Left colon (tissue), 2 donors: Measurements from ENCODE around the gene AFF1. TPM values are rescaled to one million over a fixed set of nuclear protein-coding genes. Genes with fewer than 3 reads are reported as not detected.
"Not testable (repeated sequence)": the region's sequence is repeated elsewhere in the genome, so short reads cannot be mapped to it uniquely, and the experiment has no call there.

ENCODE experiments used
- ATAC-seq: fragments of 200-7000 bp; cut with Tn5 transposase; one replicate; pipeline ENCODE4 v1.9.1; 2020; ENCODE audit warnings: mild to moderate bottlenecking, moderate library complexity
- DNase-seq, 2 donors: peaks; one replicate each; pipeline ENCODE4 v3.0.0-alpha.2; 2020
- intact Hi-C, 2 donors: fragments of 100-400 bp; cut with DNase I in 1 of 2; cut with micrococcal nuclease in 1 of 2; formaldehyde crosslinking; loops; one replicate each; pipeline versions ENCODE4 v1.11.2 to v1.14.0; 2022; cut with DNase I, micrococcal nuclease
- total RNA-seq, 2 donors: library from RNA; stranded (reverse); fragmentation: NEBNext Ultra II Directional; extraction: Animal tissue kit (Norgen Biotek cat#: 25700); gene quantifications; one replicate each; pipeline ENCODE4 v1.2.1, GENCODE V29; 2021
- donor health status: DM: no; HTN: no; CAD: no.
- donor health status: DM: yes; HTN: yes; CAD: no.

The AFF1 gene
- total RNA-seq, 2 donors from 2014 or later: 86.2 to 95.2 TPM

DNA sequence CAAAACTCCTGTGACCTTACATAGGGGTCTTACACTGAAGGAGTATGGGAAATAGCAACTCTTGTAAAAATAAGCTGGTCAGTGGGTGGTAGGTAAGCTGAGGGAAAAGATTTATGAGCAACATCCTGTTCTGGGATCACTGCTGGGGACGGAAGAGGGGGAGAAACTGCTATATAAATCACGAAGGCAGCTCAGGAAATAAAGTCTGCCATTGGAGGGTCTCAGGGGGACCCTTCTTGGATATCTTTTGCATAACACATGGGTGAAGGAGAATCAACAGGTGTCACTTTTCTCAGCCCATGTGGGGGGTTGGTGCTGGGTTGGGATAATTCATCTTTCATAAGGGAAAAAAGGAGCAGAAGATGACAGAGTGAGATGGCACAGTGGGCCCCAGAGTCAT lies 33.7 kb downstream of the AFF1 start:
- ATAC-seq (no peak), DNase-seq (no peak)
- intact Hi-C loops: no loop called here

DNA sequence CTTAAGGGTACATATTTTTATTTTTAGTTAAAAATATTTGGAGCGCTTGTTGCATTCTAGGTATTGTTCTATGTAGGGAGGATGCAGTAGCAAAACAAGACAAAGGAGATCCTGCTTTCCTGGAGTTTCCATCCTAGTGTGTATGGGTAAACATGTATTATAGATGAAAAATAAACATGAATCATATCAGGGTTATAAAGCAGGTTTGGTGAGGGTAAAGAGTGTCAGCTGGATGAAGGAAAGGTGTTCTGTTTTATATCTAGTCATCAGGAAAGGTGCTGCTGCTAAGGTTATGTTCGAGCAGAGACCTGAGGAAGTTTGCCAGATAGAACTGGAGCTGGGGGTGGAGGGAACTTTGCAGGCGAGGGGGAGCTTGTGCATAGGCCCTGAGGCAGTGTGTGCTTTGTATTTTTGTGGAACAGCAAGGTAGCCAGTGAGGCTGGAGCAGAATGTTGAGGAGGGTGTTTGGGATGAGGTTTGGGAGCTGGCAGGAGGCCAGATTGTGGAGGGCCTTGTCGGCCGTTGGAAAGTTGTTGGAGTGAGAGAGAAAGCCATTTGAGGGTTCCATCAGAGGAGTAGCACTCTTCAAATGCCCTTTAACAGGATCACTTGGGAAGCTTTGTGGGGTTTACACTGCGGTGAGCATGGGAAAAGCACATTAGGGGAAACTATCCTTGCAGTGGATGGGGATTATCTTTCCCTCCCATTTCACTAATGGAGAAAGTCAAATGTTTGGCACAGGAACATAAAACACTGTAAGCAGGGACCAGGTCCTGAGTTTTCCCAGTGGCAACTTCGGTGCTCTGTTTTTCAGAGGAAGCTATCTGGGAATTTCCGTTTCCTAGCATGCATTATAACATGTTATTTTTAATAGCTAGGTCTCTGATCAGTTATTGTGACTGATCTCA lies 35.9 kb downstream of the AFF1 start:
- DNase-seq (no peak), ATAC-seq (peak; percentile 51)
- intact Hi-C loops: no loop called here

DNA sequence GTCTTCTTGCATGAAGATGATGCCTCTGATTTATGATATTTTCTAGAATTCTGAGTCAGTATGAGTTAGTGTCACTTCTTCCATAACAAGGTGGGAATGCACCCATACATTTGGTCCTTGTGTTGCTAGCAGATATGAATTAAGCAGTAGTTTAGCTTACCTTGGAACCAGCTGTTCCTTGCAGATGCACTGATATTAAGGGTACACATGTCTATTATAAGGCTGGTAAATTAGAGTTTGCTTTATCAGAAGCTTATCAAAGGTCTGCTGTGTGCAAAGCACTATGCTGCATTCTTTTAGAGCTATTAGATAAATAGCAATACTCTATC lies 36.5 kb downstream of the AFF1 start:
- no peak for ATAC-seq
- intact Hi-C loops: no loop called here
- no peak for DNase-seq

DNA sequence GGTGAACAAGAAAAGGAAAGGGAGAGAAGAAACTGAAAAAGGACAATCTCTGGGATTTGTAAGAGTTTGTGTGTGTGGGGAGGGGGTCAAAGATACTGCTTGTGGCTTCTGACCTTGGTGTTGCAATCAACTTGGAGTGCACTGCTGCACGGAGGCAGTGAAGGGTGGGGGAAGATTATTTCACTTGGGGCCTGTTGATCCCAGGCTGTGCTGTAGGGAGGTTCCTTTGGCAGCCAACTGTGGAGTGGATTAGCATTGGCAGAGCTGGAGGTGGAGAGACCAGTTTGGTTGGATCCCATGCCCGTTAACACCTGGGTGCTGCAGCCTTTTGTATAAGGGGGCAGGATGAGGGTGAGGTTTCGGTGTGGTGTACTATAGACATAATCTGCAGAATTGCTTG lies 38.2 kb downstream of the AFF1 start:
- DNase-seq: peak; percentile 56 to 77

DNA sequence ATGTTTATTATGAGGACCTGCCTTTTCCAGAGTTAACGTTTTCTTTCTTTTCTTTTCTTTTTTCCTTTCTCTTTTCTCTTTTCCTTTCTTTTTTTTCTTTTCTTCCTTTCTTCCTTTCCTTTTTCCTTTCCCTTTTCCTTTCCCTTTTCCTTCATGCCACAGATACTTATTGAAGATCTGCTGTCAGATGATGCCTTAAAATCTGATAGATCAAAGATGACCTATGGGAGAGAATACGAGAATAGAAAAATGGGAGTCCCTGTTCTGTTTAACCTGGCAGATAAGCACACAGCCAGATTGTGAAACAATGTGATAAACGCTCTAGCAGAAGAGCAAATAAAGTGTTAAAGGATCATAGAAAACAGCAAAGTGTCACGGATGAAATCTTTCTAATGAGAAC lies 38.9 kb downstream of the AFF1 start:
- intact Hi-C loops: no loop called here
- no peak for ATAC-seq

More for the DNA sequence above, 38.2 kb downstream of the AFF1 start:
- intact Hi-C loops: no loop called here
- peak; percentile 72 for ATAC-seq

DNA sequence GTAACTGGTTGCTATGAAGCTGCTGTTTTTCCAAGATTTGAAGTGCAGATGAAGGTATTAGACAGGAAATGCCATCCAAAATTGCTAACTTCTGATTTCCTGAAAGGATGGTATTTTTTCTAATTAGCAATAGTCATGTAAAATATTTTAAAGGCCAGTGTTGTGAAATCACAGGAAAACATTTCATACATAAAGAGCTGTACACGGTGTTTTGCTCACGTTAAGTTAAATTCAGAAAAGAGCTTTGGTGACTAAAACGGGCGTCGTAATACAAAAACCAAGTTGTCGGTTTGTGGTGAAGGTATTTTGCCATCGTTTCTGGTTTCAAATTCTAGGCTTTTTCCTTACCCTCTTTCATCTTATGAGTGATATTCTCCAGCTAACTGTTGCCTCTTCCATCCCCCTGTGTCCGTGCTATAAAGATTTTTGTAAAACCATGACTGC lies 39.8 kb downstream of the AFF1 start:
- DNase-seq: no peak
- no peak for ATAC-seq
- intact Hi-C loops: no loop called here

More for the DNA sequence above, 38.9 kb downstream of the AFF1 start:
- DNase-seq: no peak

DNA sequence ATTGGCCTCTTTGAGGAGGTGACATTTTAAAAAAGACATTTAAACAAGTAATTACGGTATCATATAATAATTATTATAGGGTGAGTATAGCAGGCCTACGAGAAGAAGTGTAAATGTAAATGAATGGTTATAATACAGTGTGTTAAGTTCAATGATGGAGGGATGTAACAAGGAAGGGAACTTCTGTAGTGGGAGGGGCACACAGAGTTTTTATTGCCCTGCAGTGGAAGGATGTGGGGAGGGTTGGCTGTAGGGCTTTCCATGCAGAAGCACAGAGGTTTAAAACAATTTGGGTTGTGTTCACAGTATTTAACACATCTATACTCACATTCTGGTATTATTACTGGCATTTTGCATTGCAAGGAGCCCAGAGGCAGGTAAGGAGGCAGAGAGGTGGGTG lies 41.1 kb downstream of the AFF1 start:
- DNase-seq (no peak), ATAC-seq (peak; percentile 58)
- intact Hi-C loops: no loop called here

DNA sequence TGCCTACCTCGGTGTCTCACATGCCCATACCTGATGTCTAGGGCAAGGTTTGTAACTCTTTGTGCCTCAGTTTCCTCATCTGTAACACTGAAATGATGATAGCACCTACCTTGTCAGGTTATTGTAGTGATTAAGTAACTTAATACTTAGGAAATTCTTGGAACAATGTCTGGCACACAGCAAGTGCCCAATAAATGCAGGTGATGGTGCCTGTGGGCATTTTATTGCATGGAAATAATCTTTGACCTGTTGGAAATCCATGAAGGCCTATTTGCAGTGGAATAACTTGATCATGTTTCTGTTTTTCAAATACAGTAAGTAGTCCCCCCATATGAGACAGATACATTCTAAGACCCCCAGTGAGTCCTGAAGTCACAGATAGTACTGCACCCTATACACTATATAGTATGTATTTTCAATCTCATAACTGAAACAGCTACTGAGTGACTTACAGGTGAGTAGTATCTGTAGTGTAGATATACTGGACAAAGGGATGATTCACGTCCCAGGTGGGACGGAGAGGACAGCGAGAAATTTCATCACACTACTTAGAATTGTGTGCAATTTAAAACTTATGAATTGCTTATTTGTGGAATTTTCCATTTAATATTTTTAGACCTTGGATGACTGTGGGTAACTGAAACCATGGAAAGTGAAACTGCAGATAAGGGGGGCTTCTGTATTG lies 42.1 kb downstream of the AFF1 start:
- ATAC-seq: no peak
- DNase-seq: no peak
- intact Hi-C loops: no loop called here

DNA sequence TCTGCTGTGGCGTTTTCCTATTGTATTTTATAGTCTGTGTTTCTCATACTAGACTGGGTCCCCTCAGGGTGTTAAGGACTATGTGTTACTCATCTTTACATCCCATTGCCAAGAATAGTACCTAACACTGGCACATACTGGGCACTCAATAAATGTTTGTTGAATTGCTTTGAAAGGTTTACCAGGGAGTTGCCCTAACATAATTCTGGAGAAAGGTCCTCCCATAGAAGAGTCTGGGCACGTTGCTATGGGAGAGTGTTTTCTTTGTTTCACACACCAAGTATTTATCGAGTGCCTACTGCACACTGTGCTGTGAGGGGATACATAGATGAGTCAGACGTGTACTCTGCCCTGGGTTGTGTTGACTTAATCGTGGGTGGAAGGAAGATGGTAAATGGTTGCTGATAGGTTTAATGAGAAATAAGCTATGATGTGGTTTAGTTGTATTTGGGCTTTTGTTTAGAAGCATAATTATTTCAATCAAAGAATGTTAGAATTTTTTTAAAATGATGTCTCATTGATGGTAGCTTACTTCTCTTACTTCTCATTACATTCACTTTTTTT lies 42.9 kb downstream of the AFF1 start:
- intact Hi-C loops: no loop called here
- DNase-seq: peak in 1 of 2 donors; percentile 62

DNA sequence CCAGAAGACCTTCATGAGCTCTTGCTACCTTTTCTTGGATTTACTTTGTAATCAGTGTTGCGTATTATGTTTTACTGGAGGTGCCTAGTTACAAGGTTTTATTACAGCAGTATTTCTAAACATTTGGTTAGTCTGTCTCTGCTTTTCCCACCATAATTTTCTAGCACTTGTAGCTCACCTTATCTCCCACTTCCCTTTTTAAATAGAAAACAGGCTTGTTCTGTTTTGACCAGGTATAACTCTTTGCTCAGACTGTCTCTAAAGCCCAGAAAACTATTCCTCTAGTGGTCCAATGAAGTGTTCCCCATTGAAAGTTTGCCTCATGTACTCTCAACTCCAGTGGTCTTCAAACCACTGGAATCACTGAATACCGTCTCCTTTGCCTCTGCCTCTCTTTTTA lies 43.9 kb downstream of the AFF1 start:
- no peak for DNase-seq
- ATAC-seq: no peak
- intact Hi-C loops: no loop called here

More for the DNA sequence above, 42.9 kb downstream of the AFF1 start:
- peak; percentile 83 for ATAC-seq

DNA sequence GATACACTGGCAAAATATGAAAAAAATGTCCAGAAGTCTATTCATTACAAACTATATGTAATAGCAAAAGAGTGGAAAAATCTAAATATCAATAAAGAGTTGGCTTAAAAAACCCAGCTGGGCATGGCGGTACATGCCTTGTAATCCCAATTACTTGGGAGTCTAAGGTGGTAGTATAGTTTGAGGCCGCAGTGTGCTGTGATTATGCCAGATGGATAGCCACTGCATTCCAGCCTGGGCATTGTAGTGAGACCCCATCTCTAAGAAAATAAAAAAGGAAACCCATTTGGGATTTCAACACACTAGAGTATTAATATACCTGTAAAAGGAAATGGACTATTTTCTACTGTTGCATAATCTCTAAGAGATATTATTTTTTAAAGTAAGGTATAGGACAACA lies 45.4 kb downstream of the AFF1 start:
- DNase-seq (no peak), ATAC-seq (no peak)
- intact Hi-C loops: no loop called here

DNA sequence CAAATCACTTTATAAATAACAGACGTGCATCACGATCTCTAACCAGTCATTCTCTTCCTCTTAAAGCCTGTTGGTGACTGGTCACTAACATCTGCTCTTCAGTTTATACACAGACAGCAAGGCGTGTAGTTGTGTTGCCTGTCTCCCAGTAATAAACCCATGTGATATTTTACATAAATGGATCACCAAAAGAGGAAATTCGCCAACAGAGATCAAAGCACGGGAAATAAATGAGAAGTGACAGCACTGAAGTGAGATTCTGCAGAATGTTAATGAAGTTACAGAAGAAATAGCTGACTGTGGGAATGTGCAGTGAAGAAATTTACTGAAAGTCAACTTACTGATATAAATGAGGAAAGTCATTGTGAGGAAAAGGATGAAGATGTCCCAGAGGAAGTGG lies 47.0 kb downstream of the AFF1 start:
- intact Hi-C loops: no loop called here
- DNase-seq: no peak
- ATAC-seq: peak; percentile 39

DNA sequence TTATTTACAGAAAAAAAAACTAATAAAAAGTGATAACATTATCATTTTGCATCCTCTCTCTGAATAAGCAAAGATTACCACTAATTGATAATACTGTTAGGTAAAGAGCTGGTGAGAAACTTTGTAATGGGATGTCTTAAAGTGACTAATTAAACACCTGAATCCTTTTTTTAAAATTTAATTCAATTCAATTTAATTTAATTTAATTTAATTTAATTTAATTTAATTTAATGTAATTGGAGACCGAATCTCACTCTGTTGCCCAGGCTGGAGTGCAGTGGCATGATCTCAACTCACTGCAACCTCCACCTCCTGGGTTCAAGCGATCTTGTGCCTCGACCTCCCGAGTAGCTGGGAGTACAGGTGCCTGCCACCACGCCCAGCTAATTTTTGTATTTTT lies 51.0 kb downstream of the AFF1 start:
- DNase-seq, intact Hi-C loops, ATAC-seq: not testable (repeated sequence)

DNA sequence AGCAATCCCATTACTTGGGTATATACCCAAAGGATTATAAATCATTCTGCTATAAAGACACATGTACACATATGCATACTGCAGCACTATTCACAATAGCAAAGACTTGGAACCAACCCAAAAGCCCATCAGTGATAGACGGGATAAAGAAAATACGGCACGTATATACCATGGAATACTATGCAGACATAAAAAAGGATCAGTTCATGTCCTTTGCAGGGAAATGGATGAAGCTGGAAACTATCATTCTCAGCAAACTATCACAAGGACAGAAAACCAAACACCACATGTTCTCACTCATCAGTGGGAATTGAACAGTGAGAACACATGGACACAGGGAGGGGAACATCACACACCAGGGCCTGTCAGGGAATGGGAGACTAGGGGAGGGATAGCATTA lies 54.8 kb downstream of the AFF1 start:
- DNase-seq, ATAC-seq, intact Hi-C loops: not testable (repeated sequence)

DNA sequence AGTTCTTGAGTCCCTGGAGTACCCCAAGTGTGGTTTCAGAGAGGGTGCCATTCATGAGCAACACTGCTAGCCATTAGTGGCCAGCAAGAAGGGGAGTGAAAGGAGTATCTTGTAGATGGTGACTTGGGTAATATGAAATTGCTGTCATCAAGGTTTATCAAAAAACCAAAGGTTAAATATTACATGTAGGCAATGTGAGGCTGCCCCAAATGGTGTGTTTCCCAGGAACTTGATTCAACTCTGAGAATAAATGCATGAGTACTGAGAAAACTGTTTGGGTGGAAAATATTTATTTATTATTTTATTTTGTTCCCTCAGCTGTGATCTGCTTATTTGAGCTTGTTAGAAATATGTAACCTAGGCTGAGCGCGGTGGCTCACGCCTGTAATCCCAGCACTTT lies 55.7 kb downstream of the AFF1 start:
- ATAC-seq (no peak), DNase-seq (no peak)
- intact Hi-C loops: no loop called here

DNA sequence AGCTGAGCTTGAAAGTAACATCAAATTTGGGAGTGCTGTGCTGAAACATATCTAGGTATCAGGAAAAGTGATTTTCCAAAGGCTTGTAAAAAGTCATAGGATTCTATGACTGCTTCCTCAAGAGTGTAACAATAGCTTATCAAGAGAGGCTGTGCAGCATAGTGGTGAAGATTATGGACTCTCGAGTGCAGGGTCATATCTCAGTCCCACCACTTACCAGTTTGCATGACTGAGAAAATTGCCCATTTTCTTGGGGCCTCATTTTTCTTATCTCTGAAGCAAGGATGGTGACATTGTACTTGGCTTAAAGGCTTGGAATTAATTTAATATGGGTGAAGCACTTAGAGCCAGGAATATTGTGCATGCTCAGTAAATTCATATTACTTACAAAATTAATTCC lies 57.2 kb downstream of the AFF1 start:
- intact Hi-C loops: no loop called here
- ATAC-seq (no peak), DNase-seq (no peak)

DNA sequence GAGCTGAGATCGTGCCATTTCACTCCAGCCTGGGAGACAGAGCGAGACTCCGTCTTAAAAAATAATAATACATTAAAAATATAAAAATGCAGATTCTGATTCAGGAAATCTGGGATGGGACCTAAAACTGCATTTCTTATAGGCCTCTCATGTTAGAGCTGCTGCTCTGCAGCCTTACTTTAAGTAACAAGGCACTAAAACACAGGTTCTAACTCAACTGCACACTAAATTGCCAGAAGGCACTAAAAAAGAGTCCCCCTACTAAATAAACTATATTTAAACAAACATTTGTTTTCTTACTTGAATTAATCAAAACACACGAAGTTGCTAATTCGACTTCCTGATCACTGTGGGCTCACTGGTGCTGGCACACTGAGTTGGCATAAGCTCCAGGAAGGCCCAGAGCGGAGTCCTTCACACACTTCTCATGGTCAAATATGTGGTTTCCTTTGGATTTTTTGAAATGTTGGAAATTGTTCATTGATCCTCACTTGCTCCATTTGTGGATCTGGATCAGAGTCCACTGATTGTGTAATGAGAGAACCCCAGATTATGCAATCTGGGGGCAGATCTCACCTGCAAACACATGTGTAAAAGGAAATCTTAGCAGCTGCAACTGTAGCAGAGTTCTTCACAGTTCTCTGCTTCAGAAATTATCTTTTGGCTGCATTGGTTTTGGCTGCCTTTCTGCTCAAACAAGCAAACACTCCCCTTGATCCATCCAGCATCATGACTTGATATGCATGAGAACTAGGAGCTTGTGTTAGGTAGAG lies 59.3 kb downstream of the AFF1 start:
- no peak for DNase-seq
- ATAC-seq: no peak
- intact Hi-C loops: no loop called here

DNA sequence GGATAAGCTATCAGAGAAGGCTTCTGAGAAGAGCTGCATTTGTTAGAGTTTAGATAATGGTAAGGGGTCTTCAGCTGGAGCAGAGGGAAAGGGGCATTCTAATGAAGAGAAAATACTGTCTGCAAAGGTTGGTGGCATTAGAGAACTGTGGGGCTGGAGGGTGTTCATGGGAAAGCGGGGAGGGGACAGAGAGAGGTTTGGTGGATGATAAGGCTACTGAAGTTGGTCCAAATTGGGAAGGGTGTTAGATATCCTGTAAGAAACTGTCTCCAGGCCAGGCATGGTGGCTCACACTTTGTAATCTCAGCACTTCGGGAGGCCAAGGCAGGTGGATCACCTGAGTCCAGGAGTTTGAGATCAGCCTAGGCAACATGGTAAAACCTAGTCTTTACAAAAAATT lies 59.9 kb downstream of the AFF1 start:
- intact Hi-C loops: no loop called here
- no peak for DNase-seq
- ATAC-seq: no peak

DNA sequence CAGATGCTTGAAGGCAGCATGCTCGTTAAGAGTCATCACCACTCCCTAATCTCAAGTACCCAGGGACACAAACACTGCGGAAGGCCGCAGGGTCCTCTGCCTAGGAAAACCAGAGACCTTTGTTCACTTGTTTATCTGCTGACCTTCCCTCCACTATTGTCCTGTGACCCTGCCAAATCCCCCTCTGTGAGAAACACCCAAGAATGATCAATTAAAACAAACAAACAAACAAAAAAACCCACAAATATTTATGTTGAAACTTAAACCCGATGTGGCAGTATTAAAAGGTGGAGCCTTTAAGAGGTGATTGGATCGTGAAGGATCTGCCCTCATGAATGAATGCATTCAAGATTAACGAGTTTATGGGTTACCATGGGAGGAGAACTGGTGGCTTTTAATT lies 61.7 kb downstream of the AFF1 start:
- not testable (repeated sequence) for ATAC-seq

More for the DNA sequence above, 61.7 kb downstream of the AFF1 start:
- intact Hi-C loops, DNase-seq: not testable (repeated sequence)
